A549 treated with CORT108297 at 1 μM for 4 hours (cell line): ENCODE results near the gene ARNT2. TPM values are rescaled to one million over a fixed set of nuclear protein-coding genes. Genes with fewer than 3 reads are reported as not detected.

Experiments used
- total RNA-seq: library from RNA; stranded (reverse); fragments of 200-300 nt; extraction: Qiagen RNA extraction; gene quantifications from 5 replicates; pipeline ENCODE4 v1.2.3, GENCODE V29; 2022

The ARNT2 gene
- total RNA-seq = 14.5 to 18.7 TPM (median 17.0 TPM) in 5 replicates

GRCh38 chr15:80404057-80404760, at the start of gene ARNT2:
TSS of gene ARNT2 (plus strand) at chr15:80404382. CDS start at chr15:80404516, 134 bp downstream.

Other genes starting within 250 kb of the ARNT2 start
- gene CTXND1, start 152.2 kb upstream of the ARNT2 start, total RNA-seq = 0.01 to 0.02 TPM (median 0.01 TPM) in 3 of 5 replicates, not detected in the others